Endothelial cell of umbilical vein (primary cell): Measurements from ENCODE around the gene CNST. TPM values are rescaled to one million over a fixed set of nuclear protein-coding genes. Genes with fewer than 3 reads are reported as not detected.

Source experiments
- BruUV-seq: library from RNA; stranded (reverse); fragments of 400-500 nt; replicated peaks from 2 replicates; lab custom pipeline; 2021; lab: Mats Ljungman, UMichigan
- CTCF ChIA-PET: fragments of 300-600, 350-600 bp; sonication (Branson Sonifier 250); formaldehyde crosslinking; loops from one replicate; lab custom pipeline; 2021; ENCODE audit warnings: antibody characterized with exemption, inconsistent platforms; lab: Charles Lee
- POLR2A ChIA-PET: fragments of 300-600, 350-600 bp; sonication (Branson Sonifier 250); formaldehyde crosslinking; loops from one replicate; lab custom pipeline; 2021; ENCODE audit warnings: antibody characterized with exemption, inconsistent platforms; lab: Charles Lee
- DNase-seq: peaks from one replicate; pipeline ENCODE4 v3.0.0-alpha.2; 2011; ENCODE audit warnings: low read depth, low spot score
- FAIRE-seq: peaks from 2 replicates; lab custom pipeline; 2011; peaks lifted over from hg19 to GRCh38; lab: Jason Lieb, UNC
- H2AFZ ChIP-seq: 2 replicates; pipeline ENCODE4 v1.6.0; 2012; ENCODE audit warnings: low read depth, low read length, control low read depth, inconsistent platforms
- H3K27ac ChIP-seq: 2 replicates; pipeline ENCODE4 v1.5.1; 2011; ENCODE audit warnings: low read depth, mild to moderate bottlenecking, control low read depth, low read length, moderate library complexity; ENCODE audit not compliant: insufficient read depth
- H3K27me3 ChIP-seq, 2 experiments: 2 replicates each; pipeline versions ENCODE4 v1.6.0 to v1.6.1; 2011; ENCODE audit warnings: low read length in 2 of 2, mixed read lengths in 1 of 2; ENCODE audit not compliant: control insufficient read depth in 2 of 2, insufficient read depth in 2 of 2
- H3K36me3 ChIP-seq, 2 experiments: 2 replicates in 1 of 2; 3 replicates in 1 of 2; pipeline ENCODE4 v1.5.1; 2011; ENCODE audit warnings: low read length in 2 of 2, mild to moderate bottlenecking in 1 of 2, moderate library complexity in 1 of 2; ENCODE audit not compliant: control insufficient read depth in 2 of 2, insufficient read depth in 2 of 2; ENCODE audit errors: extremely low read depth in 1 of 2
- H3K4me1 ChIP-seq: 3 replicates; pipeline ENCODE4 v1.5.1; 2011; ENCODE audit warnings: mild to moderate bottlenecking, low read length; ENCODE audit not compliant: control insufficient read depth, insufficient read depth; ENCODE audit errors: extremely low read depth
- H3K4me2 ChIP-seq: 2 replicates; pipeline ENCODE4 v1.6.1; 2011; ENCODE audit warnings: low read length, control low read depth, mixed read lengths; ENCODE audit not compliant: insufficient read depth
- H3K4me3 ChIP-seq, 3 experiments: fragments of 200-600 bp in 1 of 3; sonication (generic), shearing (Covaris generic) in 1 of 3; replicated peaks in 1 of 3; 2 replicates each; pipeline ENCODE4 v1.5.1; 2011 to 2016; ENCODE audit warnings: control low read depth in 3 of 3, low read length in 3 of 3, mild to moderate bottlenecking in 2 of 3, inconsistent platforms in 1 of 3, low read depth in 1 of 3, moderate library complexity in 1 of 3; ENCODE audit not compliant: insufficient read depth in 1 of 3
- H3K79me2 ChIP-seq: 2 replicates; pipeline ENCODE4 v1.6.0; 2012; ENCODE audit warnings: low read length, inconsistent platforms; ENCODE audit not compliant: control insufficient read depth, insufficient read depth
- H3K9ac ChIP-seq: replicated peaks from 2 replicates; pipeline ENCODE3; 2011; ENCODE audit warnings: low read length, control low read depth; ENCODE audit not compliant: insufficient read depth; ENCODE audit errors: extremely low read depth
- H3K9me1 ChIP-seq: replicated peaks from 3 replicates; pipeline ENCODE4 v1.6.0; 2011; ENCODE audit warnings: mild to moderate bottlenecking, low read length; ENCODE audit not compliant: control insufficient read depth, insufficient read depth; ENCODE audit errors: extremely low read depth
- H3K9me3 ChIP-seq: replicated peaks from 2 replicates; pipeline ENCODE4 v1.5.1; 2012; ENCODE audit warnings: low read length, inconsistent platforms; ENCODE audit not compliant: control insufficient read depth, insufficient read depth
- H4K20me1 ChIP-seq: replicated peaks from 2 replicates; pipeline ENCODE3; 2011; ENCODE audit warnings: mild to moderate bottlenecking, low read length; ENCODE audit not compliant: control insufficient read depth, insufficient read depth; ENCODE audit errors: extremely low read depth
- CTCF ChIP-seq, 2 donors: IDR thresholded peaks; 1 replicate in 1 of 2; 2 replicates in 1 of 2; pipeline ENCODE4 v1.5.1; 2011; ENCODE audit warnings: low read length in 2 of 2, mild to moderate bottlenecking in 2 of 2, moderate library complexity in 2 of 2, control low read depth in 1 of 2, inconsistent platforms in 1 of 2, low read depth in 1 of 2; ENCODE audit not compliant: insufficient read depth in 1 of 2; ENCODE audit errors: extremely low read depth in 1 of 2
- EZH2 ChIP-seq: IDR thresholded peaks from 2 replicates; pipeline ENCODE4 v1.6.1; 2012; ENCODE audit warnings: borderline replicate concordance, low read depth, mild to moderate bottlenecking, moderate library complexity, low read length, inconsistent platforms; ENCODE audit not compliant: severe bottlenecking
- FOS ChIP-seq: IDR thresholded peaks from 2 replicates; pipeline ENCODE4 v1.6.1; 2011; ENCODE audit warnings: mild to moderate bottlenecking, low read length, moderate library complexity, borderline replicate concordance; ENCODE audit not compliant: insufficient read depth
- GATA2 ChIP-seq: IDR thresholded peaks from 2 replicates; pipeline ENCODE4 v1.7.0; 2011; ENCODE audit warnings: low read depth, mild to moderate bottlenecking, moderate library complexity, mixed read lengths, low read length; ENCODE audit not compliant: insufficient read length, insufficient read depth
- JUN ChIP-seq: IDR thresholded peaks from 2 replicates; pipeline ENCODE4 v1.6.1; 2011; ENCODE audit warnings: borderline replicate concordance, low read depth; ENCODE audit not compliant: insufficient read length, insufficient read depth
- MAX ChIP-seq: IDR thresholded peaks from 2 replicates; pipeline ENCODE4 v1.6.1; 2011; ENCODE audit not compliant: insufficient read depth, insufficient read length
- POLR2AphosphoS5 ChIP-seq: IDR thresholded peaks from 2 replicates; pipeline ENCODE4 v1.6.1; 2012; ENCODE audit warnings: low read depth, mild to moderate bottlenecking, control low read depth, low read length, moderate library complexity; ENCODE audit not compliant: insufficient read depth
- dilution Hi-C: fragments of 300-500 bp; cut with MboI; formaldehyde crosslinking; loops from one replicate; pipeline ENCODE4 v1.15.0; 2019; ENCODE audit warnings: low sequenced_read_pairs; ENCODE audit not compliant: extremely low pct_ligation_motif_present
- intact Hi-C: fragments of 100-400 bp; cut with micrococcal nuclease; formaldehyde crosslinking; loops from one replicate; pipeline ENCODE4 v1.10.0; 2022
- polyA plus RNA-seq, 4 experiments: library from polyadenylated mRNA; depleted of rRNA in 3 of 4; stranded (reverse) in 3 of 4; unstranded in 1 of 4; fragments of >200 nt; gene quantifications; 2 replicates each; pipeline versions ENCODE4 v1.2.1 to v1.2.3, GENCODE V29; 2011 to 2012; ENCODE audit warnings: missing spikeins in 1 of 4
- total RNA-seq: library from RNA; stranded (reverse); gene quantifications from 2 replicates; pipeline ENCODE4 v1.2.3, GENCODE V29; 2021

The CNST gene
- total and polyA plus RNA-seq, 2 donors (not counting 3 experiments of a cell fraction or from before 2014, with no cell fraction given), result 6.3 to 18.1 TPM

- peak; percentile 77 for FAIRE-seq
- Histone ChIP-seq H2AFZ (peak overlapping the region; percentile 72), H3K9me3 (no peaks in the 10 kb centered on the region), H3K27me3 (no peaks in the 10 kb centered on the region), H3K4me3 (peak overlapping the region in 1 of 3 experiments; percentile 5), H3K4me2 (peak overlapping the region; percentile 19), H3K9me1 (no peaks in the 10 kb centered on the region), H3K79me2 (no peaks in the 10 kb centered on the region), H3K9ac (no peak overlapping the region), H4K20me1 (no peaks in the 10 kb centered on the region), H3K36me3 (no peaks in the 10 kb centered on the region), H3K27ac (no peak overlapping the region), H3K4me1 (no peaks in the 10 kb centered on the region)
- ChIA-PET POLR2A (no interaction called here), CTCF (interaction anchor here (0.6 to 2.4 kb wide), 37 partner anchors 8 to 1536 kb away, joined by 3 to 28 read pairs (median 3); partner anchors contain the start of genes CNST, SCCPDH and TFB2M)
- dilution Hi-C loops (no loop called here), intact Hi-C loops (loop anchor here (1.0 kb wide), 3 partner anchors 10 to 123 kb away; partner anchors contain the start of genes CNST and TFB2M)
- peak; percentile 75 to 81 for TF ChIP-seq CTCF (IDR thresholded peaks at IDR 0.05; ENCODE audit: extremely low read depth in 1 of 2, insufficient read depth in 1 of 2, low read depth in 1 of 2, low read length in 2 of 2)
- TF ChIP-seq FOS, result no peak
- no TSS peak for BruUV-seq
- peak; percentile 71 for DNase-seq
Observed at GRCh38 chr1:246689409-246690008, 123.3 kb downstream of the CNST start.

GRCh38 chr1:246690100-246690499, 123.8 kb downstream of the CNST start:
- Histone ChIP-seq H2AFZ (no peak overlapping the region), H4K20me1 (no peaks in the 10 kb centered on the region), H3K4me2 (no peak overlapping the region), H3K27me3 (no peaks in the 10 kb centered on the region), H3K4me1 (no peaks in the 10 kb centered on the region), H3K4me3 (no peak overlapping the region), H3K27ac (no peak overlapping the region), H3K36me3 (no peaks in the 10 kb centered on the region), H3K9me3 (no peaks in the 10 kb centered on the region), H3K9me1 (no peaks in the 10 kb centered on the region), H3K9ac (no peak overlapping the region), H3K79me2 (no peaks in the 10 kb centered on the region)
- no peak for TF ChIP-seq CTCF (IDR thresholded peaks at IDR 0.05; ENCODE audit: extremely low read depth in 1 of 2, insufficient read depth in 1 of 2, low read depth in 1 of 2, low read length in 2 of 2)
- TF ChIP-seq JUN, result no peak
- TF ChIP-seq MAX, result no peak
- no peak for TF ChIP-seq POLR2AphosphoS5
- TF ChIP-seq GATA2, result no peak
- TF ChIP-seq EZH2, result no peak
- CTCF ChIA-PET, result interaction anchor here (0.8 to 2.4 kb wide), 21 partner anchors 10 to 683 kb away, joined by 3 to 28 read pairs (median 4); partner anchors contain the start of genes CNST and TFB2M
- intact Hi-C loops (no loop called here), dilution Hi-C loops (no loop called here)
- BruUV-seq, result no TSS peak
- POLR2A ChIA-PET, result no interaction called here
- DNase-seq (no peak), FAIRE-seq (no peak)
